Suprapubic skin (tissue), 4 donors: ENCODE results near the gene KDM2A.

Experiments
- EP300 ChIP-seq: sonication (generic); formaldehyde crosslinking; IDR thresholded peaks from one replicate; pipeline ENCODE4 v1.6.1; 2017; ENCODE audit warnings: antibody characterized with exemption
- POLR2AphosphoS5 ChIP-seq, 3 donors: sonication (generic); formaldehyde crosslinking; IDR thresholded peaks; one replicate each; pipeline ENCODE4 v1.6.1; 2017; ENCODE audit warnings: antibody characterized with exemption in 3 of 3
- TF ChIP-seq, protein P1 (sequence below), 2 donors: fragments of 200-600 bp in 1 of 2; fragments of 450-650 bp in 1 of 2; sonication (generic) in 1 of 2; IDR thresholded peaks; one replicate each; pipeline ENCODE4 v1.5.1; 2016 to 2019; ENCODE audit warnings: antibody characterized with exemption in 2 of 2, mild to moderate bottlenecking in 1 of 2, moderate library complexity in 1 of 2

DNA sequence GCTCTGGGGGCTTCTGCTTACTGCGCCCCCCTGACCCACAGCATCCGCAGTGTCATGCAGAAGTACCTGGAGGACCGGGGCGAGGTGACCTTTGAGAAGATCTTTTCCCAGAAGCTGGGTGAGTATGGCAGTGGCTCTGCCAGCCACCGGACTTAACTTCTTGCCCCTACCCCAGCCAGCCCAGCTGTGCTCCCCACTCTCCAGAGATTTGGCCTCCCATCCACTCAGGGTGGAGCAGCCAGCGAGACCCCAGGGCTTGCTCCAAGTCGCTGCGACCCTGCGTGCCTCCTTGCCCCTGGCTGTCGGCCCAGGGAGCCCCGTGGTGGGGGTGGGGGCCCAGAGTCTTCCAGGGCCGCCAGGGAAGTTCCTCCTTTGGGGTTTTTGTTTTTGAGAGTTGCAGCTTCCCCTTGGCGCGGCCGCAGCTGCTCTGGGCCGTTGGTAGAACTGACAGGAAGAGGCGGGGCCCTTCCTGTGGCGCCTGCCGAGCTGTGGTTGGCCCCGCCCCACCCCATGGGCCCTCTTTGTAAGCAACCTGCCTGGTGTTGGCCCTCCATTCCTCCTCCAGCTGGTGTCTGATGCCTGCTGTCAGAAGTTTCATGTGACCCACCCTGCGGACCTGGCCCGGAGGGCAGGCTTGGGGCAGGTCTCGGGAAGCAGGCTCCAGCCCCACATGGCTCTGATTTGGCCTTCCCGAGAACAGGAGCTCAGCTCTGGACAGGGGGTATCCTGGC lies 158.3 kb downstream of the KDM2A start:
- TF ChIP-seq EP300 (no peak), POLR2AphosphoS5 (IDR thresholded peaks at IDR 0.05) (no peak)
- TF ChIP-seq, protein P1, sequence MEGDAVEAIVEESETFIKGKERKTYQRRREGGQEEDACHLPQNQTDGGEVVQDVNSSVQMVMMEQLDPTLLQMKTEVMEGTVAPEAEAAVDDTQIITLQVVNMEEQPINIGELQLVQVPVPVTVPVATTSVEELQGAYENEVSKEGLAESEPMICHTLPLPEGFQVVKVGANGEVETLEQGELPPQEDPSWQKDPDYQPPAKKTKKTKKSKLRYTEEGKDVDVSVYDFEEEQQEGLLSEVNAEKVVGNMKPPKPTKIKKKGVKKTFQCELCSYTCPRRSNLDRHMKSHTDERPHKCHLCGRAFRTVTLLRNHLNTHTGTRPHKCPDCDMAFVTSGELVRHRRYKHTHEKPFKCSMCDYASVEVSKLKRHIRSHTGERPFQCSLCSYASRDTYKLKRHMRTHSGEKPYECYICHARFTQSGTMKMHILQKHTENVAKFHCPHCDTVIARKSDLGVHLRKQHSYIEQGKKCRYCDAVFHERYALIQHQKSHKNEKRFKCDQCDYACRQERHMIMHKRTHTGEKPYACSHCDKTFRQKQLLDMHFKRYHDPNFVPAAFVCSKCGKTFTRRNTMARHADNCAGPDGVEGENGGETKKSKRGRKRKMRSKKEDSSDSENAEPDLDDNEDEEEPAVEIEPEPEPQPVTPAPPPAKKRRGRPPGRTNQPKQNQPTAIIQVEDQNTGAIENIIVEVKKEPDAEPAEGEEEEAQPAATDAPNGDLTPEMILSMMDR (IDR thresholded peaks at IDR 0.05) = no peak
